Keratinocyte (primary cell): Measurements from ENCODE around the gene CARS1. TPM values are rescaled to one million over a fixed set of nuclear protein-coding genes. Genes with fewer than 3 reads are reported as not detected.

Source experiments
- DNase-seq: peaks from one replicate; pipeline ENCODE4 v3.0.0-alpha.2; 2011; ENCODE audit warnings: low read depth, missing footprints, low spot score
- FAIRE-seq: peaks from 2 replicates; lab custom pipeline; 2011; peaks lifted over from hg19 to GRCh38; lab: Jason Lieb, UNC
- H2AFZ ChIP-seq: 2 replicates; pipeline ENCODE4 v1.6.0; 2012; ENCODE audit warnings: low read length, control low read depth, inconsistent platforms; ENCODE audit not compliant: control insufficient read depth
- H3K27ac ChIP-seq: 2 replicates; pipeline ENCODE4 v1.5.1; 2011; ENCODE audit warnings: low read length; ENCODE audit not compliant: control insufficient read depth, insufficient read depth
- H3K27me3 ChIP-seq: 3 replicates; pipeline ENCODE4 v1.6.0; 2011; ENCODE audit warnings: low read length; ENCODE audit not compliant: control insufficient read depth, insufficient read depth; ENCODE audit errors: extremely low read depth
- H3K36me3 ChIP-seq, 2 experiments: 2 replicates in 1 of 2; 3 replicates in 1 of 2; pipeline ENCODE4 v1.5.1; 2011; ENCODE audit warnings: low read length in 2 of 2, mild to moderate bottlenecking in 1 of 2; ENCODE audit not compliant: control insufficient read depth in 2 of 2, insufficient read depth in 2 of 2; ENCODE audit errors: extremely low read depth in 1 of 2
- H3K4me1 ChIP-seq: 3 replicates; pipeline ENCODE4 v1.5.1; 2011; ENCODE audit warnings: low read length; ENCODE audit not compliant: control insufficient read depth, insufficient read depth; ENCODE audit errors: extremely low read depth
- H3K4me2 ChIP-seq: 3 replicates; pipeline ENCODE4 v1.6.0; 2011; ENCODE audit warnings: low read depth, low read length; ENCODE audit not compliant: control insufficient read depth, insufficient read depth; ENCODE audit errors: extremely low read depth
- H3K4me3 ChIP-seq, 3 experiments: fragments of 200-600 bp in 1 of 3; sonication (generic) in 1 of 3; 2 replicates in 2 of 3; 3 replicates in 1 of 3; pipeline ENCODE4 v1.5.1; 2011 to 2016; ENCODE audit warnings: low read length in 3 of 3, mild to moderate bottlenecking in 3 of 3, control low read depth in 2 of 3, inconsistent platforms in 1 of 3, low read depth in 1 of 3, mixed read lengths in 1 of 3, mixed run types in 1 of 3, moderate library complexity in 1 of 3; ENCODE audit not compliant: control insufficient read depth in 2 of 3, insufficient read depth in 2 of 3; ENCODE audit errors: extremely low read depth in 1 of 3
- H3K79me2 ChIP-seq: 2 replicates; pipeline ENCODE4 v1.6.0; 2012; ENCODE audit warnings: low read length; ENCODE audit not compliant: control insufficient read depth, insufficient read depth
- H3K9ac ChIP-seq: 3 replicates; pipeline ENCODE4 v1.6.0; 2011; ENCODE audit warnings: low read length; ENCODE audit not compliant: control insufficient read depth, insufficient read depth; ENCODE audit errors: extremely low read depth
- H3K9me1 ChIP-seq: 3 replicates; pipeline ENCODE4 v1.6.0; 2011; ENCODE audit warnings: low read length; ENCODE audit not compliant: control insufficient read depth, insufficient read depth; ENCODE audit errors: extremely low read depth
- H3K9me3 ChIP-seq: 2 replicates; pipeline ENCODE4 v1.5.1; 2012; ENCODE audit warnings: low read depth, low read length; ENCODE audit not compliant: control insufficient read depth
- H4K20me1 ChIP-seq: 3 replicates; pipeline ENCODE4 v1.6.0; 2011; ENCODE audit warnings: low read length; ENCODE audit not compliant: control insufficient read depth, insufficient read depth; ENCODE audit errors: extremely low read depth
- EZH2 ChIP-seq: IDR thresholded peaks from one replicate; pipeline ENCODE4 v1.6.1; 2012; ENCODE audit warnings: inconsistent platforms, mild to moderate bottlenecking, low read length, moderate library complexity
- dilution Hi-C: fragments of 300-500 bp; cut with MboI; formaldehyde crosslinking; loops from one replicate; pipeline ENCODE4 v1.7.0; 2020; ENCODE audit warnings: low sequenced_read_pairs; ENCODE audit not compliant: extremely low pct_ligation_motif_present
- polyA plus RNA-seq, 5 experiments: library from polyadenylated mRNA; depleted of rRNA in 3 of 5; stranded (reverse) in 3 of 5; stranded (forward) in 1 of 5; unstranded in 1 of 5; fragments of >200 nt; gene quantifications; 1 replicate in 1 of 5; 2 replicates in 3 of 5; 3 replicates in 1 of 5; pipeline versions ENCODE4 v1.2.1 to v1.2.3, GENCODE V29; 2011 to 2012; ENCODE audit warnings: missing spikeins in 2 of 5, low read depth in 1 of 5, low replicate concordance in 1 of 5
- TF ChIP-seq, protein P1 (sequence below), 3 experiments: IDR thresholded peaks in 1 of 3; conservative IDR thresholded peaks in 1 of 3; optimal IDR thresholded peaks in 1 of 3; 2 replicates in 2 of 3; 3 replicates in 1 of 3; pipeline versions ENCODE3 to v1.5.1; 2011; ENCODE audit warnings: low read length in 3 of 3, mild to moderate bottlenecking in 3 of 3, moderate library complexity in 2 of 3, control low read depth in 1 of 3, inconsistent platforms in 1 of 3; ENCODE audit not compliant: insufficient read depth in 2 of 3; ENCODE audit errors: extremely low read depth in 1 of 3

CARS1 gene
- polyA plus RNA-seq, 1 donor (not counting 4 experiments of a cell fraction or from before 2014, with no cell fraction given) = 60.7 TPM

DNA sequence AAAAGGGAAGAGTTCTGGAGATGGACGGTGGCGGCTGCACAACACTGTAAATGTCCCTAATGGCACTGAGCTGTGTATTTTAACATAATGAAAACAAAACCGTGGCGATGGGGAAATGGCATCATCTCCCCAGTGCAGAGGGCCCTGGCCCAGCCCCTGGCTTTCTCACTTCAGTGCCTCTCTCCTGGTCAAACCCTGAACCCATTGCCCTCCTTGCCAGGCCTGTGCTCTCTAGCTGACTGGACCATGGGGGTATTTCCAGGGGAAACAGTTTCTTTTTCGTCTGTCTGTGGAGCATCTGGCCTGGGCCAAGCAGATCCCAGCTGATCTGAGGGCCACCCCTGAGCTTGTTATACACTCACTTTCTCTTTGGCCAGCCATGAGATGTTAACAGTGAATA, 47.7 kb downstream of the CARS1 start:
- Histone ChIP-seq H3K4me1 (peaks cover 8% of the 10 kb centered on the region), H3K4me3 (no peak overlapping the region), H3K27me3 (no peaks in the 10 kb centered on the region), H3K27ac (no peak overlapping the region), H2AFZ (no peak overlapping the region), H3K4me2 (no peak overlapping the region), H3K9me3 (no peaks in the 10 kb centered on the region), H3K79me2 (no peaks in the 10 kb centered on the region), H4K20me1 (no peaks in the 10 kb centered on the region), H3K36me3 (peaks cover 23 to 54% of the 10 kb centered on the region in 2 experiments), H3K9ac (no peak overlapping the region), H3K9me1 (no peaks in the 10 kb centered on the region)
- FAIRE-seq (no peak), DNase-seq (no peak)
- TF ChIP-seq, protein P1, sequence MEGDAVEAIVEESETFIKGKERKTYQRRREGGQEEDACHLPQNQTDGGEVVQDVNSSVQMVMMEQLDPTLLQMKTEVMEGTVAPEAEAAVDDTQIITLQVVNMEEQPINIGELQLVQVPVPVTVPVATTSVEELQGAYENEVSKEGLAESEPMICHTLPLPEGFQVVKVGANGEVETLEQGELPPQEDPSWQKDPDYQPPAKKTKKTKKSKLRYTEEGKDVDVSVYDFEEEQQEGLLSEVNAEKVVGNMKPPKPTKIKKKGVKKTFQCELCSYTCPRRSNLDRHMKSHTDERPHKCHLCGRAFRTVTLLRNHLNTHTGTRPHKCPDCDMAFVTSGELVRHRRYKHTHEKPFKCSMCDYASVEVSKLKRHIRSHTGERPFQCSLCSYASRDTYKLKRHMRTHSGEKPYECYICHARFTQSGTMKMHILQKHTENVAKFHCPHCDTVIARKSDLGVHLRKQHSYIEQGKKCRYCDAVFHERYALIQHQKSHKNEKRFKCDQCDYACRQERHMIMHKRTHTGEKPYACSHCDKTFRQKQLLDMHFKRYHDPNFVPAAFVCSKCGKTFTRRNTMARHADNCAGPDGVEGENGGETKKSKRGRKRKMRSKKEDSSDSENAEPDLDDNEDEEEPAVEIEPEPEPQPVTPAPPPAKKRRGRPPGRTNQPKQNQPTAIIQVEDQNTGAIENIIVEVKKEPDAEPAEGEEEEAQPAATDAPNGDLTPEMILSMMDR (optimal IDR thresholded peaks at IDR 0.05 in 1 of 3, IDR thresholded peaks at IDR 0.05 in 1 of 3, conservative IDR thresholded peaks at IDR 0.05 in 1 of 3; ENCODE audit: extremely low read depth in 1 of 3, insufficient read depth in 2 of 3, low read length in 3 of 3) = no peak
- TF ChIP-seq EZH2 = no peak
- dilution Hi-C loops = no loop called here

DNA sequence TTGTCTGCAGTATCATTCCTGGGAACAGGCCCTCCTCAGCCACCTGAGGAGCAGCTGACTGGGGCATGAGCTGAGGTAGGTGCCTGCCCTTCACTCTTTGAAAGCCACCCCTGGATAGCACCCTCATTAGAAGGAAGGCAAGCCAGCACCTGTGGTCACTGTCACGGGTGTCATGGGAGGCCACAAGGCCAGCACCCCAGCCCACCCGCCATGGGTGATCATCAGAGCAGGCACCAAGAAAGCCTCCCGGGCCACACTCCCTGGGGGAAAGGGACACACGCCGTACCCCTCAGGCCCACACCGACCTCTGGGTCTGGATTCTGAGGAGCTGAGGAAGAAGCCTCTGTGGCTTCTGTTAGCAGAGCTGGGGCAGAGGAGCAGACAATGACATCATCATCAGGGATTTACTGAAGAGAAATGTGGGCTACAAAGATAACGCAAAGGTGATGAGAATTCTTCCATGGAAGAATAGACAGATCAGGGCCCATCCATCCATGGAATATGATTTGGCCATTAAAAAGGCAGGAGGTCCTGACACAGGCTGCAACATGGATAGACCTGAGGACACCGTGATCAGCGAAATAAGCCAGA, 48.4 kb downstream of the CARS1 start:
- H3K4me3 ChIP-seq = no peak overlapping the region
- dilution Hi-C loops = no loop called here

More for the DNA sequence above, 48.4 kb downstream of the CARS1 start:
- H2AFZ ChIP-seq = no peak overlapping the region
- no peak overlapping the region for H3K4me2 ChIP-seq
- no peaks in the 10 kb centered on the region for H3K9me1 ChIP-seq
- H3K27me3 ChIP-seq = no peaks in the 10 kb centered on the region
- peaks cover 20 to 48% of the 10 kb centered on the region in 2 experiments for H3K36me3 ChIP-seq
- H3K27ac ChIP-seq = no peak overlapping the region
- no peaks in the 10 kb centered on the region for H3K79me2 ChIP-seq
- DNase-seq (no peak), FAIRE-seq (no peak)
- H4K20me1 ChIP-seq = no peaks in the 10 kb centered on the region
- no peak for TF ChIP-seq EZH2
- TF ChIP-seq, protein P1 (optimal IDR thresholded peaks at IDR 0.05 in 1 of 3, IDR thresholded peaks at IDR 0.05 in 1 of 3, conservative IDR thresholded peaks at IDR 0.05 in 1 of 3; ENCODE audit: extremely low read depth in 1 of 3, insufficient read depth in 2 of 3, low read length in 3 of 3) = no peak
- H3K9me3 ChIP-seq = no peaks in the 10 kb centered on the region
- no peak overlapping the region for H3K9ac ChIP-seq
- peaks cover 9% of the 10 kb centered on the region for H3K4me1 ChIP-seq
